Measurements from ENCODE around the gene STT3A. TPM values are rescaled to one million over a fixed set of nuclear protein-coding genes. Genes with fewer than 3 reads are reported as not detected.

Gene STT3A
- total and polyA plus RNA-seq, 5 donors from 2014 or later = 46.8 to 73.3 (median 57.7) TPM

DNA sequence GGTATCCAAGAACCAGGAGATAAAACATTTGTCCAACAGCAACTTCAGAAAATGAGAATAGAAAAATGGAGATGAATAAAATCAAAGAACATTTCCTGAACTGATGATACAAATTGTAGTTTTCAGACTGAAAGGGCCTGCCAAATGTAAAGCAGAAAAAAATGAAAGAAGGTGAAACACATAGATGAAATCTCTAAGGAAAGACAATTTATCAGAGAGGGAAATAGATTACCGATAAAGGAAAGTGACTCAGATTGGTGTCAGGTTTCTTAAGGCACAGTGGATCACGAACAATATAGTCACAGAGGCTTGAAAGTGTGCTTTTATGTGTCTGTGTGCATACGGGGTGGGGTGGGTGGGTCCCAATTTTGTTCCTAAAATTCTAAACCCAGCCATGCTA lies 4.1 kb upstream of the STT3A start:
- no peak for DNase-seq
- H3K27ac Mint-ChIP-seq = peak overlapping the region in 1 of 3 donors; percentile 20

GRCh38 chr11:125591649-125592304 lies 875 bp upstream of the STT3A start:
- Histone ChIP-seq H3K9me3 (ENCODE audit: control insufficient read depth in 2 of 2, low read length in 2 of 2) (no peaks in the 10 kb centered on the region), H3K27ac (ENCODE audit: insufficient read depth, low read length, poor library complexity, severe bottlenecking) (peak overlapping the region; percentile 99), H3K4me3 (ENCODE audit: low read depth, low read length) (peak overlapping the region; percentile 97), H3K27me3 (ENCODE audit: control insufficient read depth, insufficient read depth, low read length) (no peaks in the 10 kb centered on the region), H3K4me1 (ENCODE audit: control insufficient read depth, insufficient read depth, low read length, poor library complexity, severe bottlenecking) (peaks cover 18% of the 10 kb centered on the region), H3K36me3 (ENCODE audit: control insufficient read depth, insufficient read depth, low read length) (peaks cover 3% of the 10 kb centered on the region)
- Mint-ChIP-seq H3K27ac (peak overlapping the region; percentile 95 to 98 (median 98)), H3K4me3 (peak overlapping the region; percentile 89 to 95 (median 91)), H3K9me3 (no peaks in the 10 kb centered on the region), H3K36me3 (peaks cover 4% of the 10 kb centered on the region), H3K27me3 (no peaks in the 10 kb centered on the region), H3K4me1 (peaks cover 4 to 55% (median 34%) of the 10 kb centered on the region in 4 donors)
- DNase-seq (peak in 2 of 3 donors; percentile 18 to 54), ATAC-seq (ENCODE audit: low read depth in 2 of 2) (peak; percentile 3)

More for the DNA sequence above, 4.1 kb upstream of the STT3A start:
- no peak overlapping the region for H3K4me3 ChIP-seq (ENCODE audit: low read depth, low read length)
- H3K36me3 ChIP-seq (ENCODE audit: control insufficient read depth, insufficient read depth, low read length) = peaks cover 8% of the 10 kb centered on the region
- H3K9me3 ChIP-seq (ENCODE audit: control insufficient read depth in 2 of 2, low read length in 2 of 2) = no peaks in the 10 kb centered on the region
- no peak for ATAC-seq (ENCODE audit: low read depth in 2 of 2)
- H3K27ac ChIP-seq (ENCODE audit: insufficient read depth, low read length, poor library complexity, severe bottlenecking) = no peak overlapping the region
- peaks cover 15% of the 10 kb centered on the region for H3K4me1 ChIP-seq (ENCODE audit: control insufficient read depth, insufficient read depth, low read length, poor library complexity, severe bottlenecking)
- Mint-ChIP-seq H3K9me3 (no peaks in the 10 kb centered on the region), H3K27me3 (no peaks in the 10 kb centered on the region), H3K4me1 (peaks cover 0 to 23% (median 10%) of the 10 kb centered on the region in 4 donors), H3K4me3 (peak overlapping the region in 2 of 4 donors; percentile 30 to 69), H3K36me3 (peaks cover 14% of the 10 kb centered on the region)
- H3K27me3 ChIP-seq (ENCODE audit: control insufficient read depth, insufficient read depth, low read length) = no peaks in the 10 kb centered on the region

DNA sequence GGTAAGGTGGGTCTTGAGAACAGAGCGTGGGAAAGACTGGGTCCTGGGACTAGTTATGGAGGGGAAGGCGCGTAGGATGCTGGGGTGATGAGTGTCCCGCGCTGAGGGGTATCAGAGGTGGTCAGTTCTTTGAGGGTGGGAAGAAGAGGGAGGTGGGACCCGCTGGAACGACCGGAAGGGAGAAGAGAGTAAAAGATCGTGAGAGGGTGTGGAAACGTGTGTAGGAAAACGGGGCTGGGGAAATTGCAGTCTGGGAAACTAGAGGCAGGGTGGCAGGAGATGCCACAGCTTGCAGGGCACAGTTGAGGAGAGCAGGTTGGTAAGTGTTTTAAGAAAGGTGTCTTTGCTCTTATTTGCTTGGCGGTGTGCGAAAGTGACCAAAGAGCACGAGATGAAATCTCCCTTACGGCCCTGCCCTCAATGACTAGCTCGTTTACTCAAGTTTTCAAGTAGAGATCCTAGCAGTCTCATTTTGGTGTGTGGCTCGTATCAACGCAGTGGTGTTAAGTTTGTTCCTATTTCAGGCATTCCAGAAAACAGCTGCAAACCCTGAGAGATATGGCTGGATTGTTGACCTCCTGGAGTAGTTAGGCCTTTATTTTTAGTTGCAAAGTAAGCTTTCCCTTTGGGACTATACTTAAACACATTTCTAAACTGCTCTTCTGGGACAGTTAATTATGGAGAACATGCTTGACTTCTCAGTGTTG lies 615 bp downstream of the STT3A start:
- H3K27ac ChIP-seq (ENCODE audit: insufficient read depth, low read length, poor library complexity, severe bottlenecking) = peak overlapping the region; percentile 72
- H3K36me3 ChIP-seq (ENCODE audit: control insufficient read depth, insufficient read depth, low read length) = peaks cover 16% of the 10 kb centered on the region
- H3K9me3 ChIP-seq (ENCODE audit: control insufficient read depth in 2 of 2, low read length in 2 of 2) = no peaks in the 10 kb centered on the region
- Mint-ChIP-seq H3K9me3 (no peaks in the 10 kb centered on the region), H3K4me3 (peak overlapping the region; percentile 89 to 95 (median 91)), H3K4me1 (peaks cover 4 to 55% (median 37%) of the 10 kb centered on the region in 4 donors), H3K36me3 (peaks cover 14% of the 10 kb centered on the region), H3K27me3 (no peaks in the 10 kb centered on the region), H3K27ac (peak overlapping the region; percentile 95 to 98 (median 98))
- H3K27me3 ChIP-seq (ENCODE audit: control insufficient read depth, insufficient read depth, low read length) = no peaks in the 10 kb centered on the region
- peaks cover 18% of the 10 kb centered on the region for H3K4me1 ChIP-seq (ENCODE audit: control insufficient read depth, insufficient read depth, low read length, poor library complexity, severe bottlenecking)
- H3K4me3 ChIP-seq (ENCODE audit: low read depth, low read length) = peak overlapping the region; percentile 97
- DNase-seq (peak in 1 of 3 donors; percentile 25), ATAC-seq (ENCODE audit: low read depth in 2 of 2) (no peak)

- H3K4me3 Mint-ChIP-seq = peak overlapping the region in 2 of 4 donors; percentile 40 to 92
- H3K4me3 ChIP-seq (ENCODE audit: low read depth, low read length) = no peak overlapping the region
- no peaks in the 10 kb centered on the region for H3K27me3 ChIP-seq (ENCODE audit: control insufficient read depth, insufficient read depth, low read length)
- H3K27ac Mint-ChIP-seq = no peak overlapping the region
- H3K9me3 ChIP-seq (ENCODE audit: control insufficient read depth in 2 of 2, low read length in 2 of 2) = no peaks in the 10 kb centered on the region
- peaks cover 27% of the 10 kb centered on the region for H3K36me3 ChIP-seq (ENCODE audit: control insufficient read depth, insufficient read depth, low read length)
- peaks cover 9 to 52% (median 38%) of the 10 kb centered on the region in 4 donors for H3K4me1 Mint-ChIP-seq
- no peaks in the 10 kb centered on the region for H3K9me3 Mint-ChIP-seq
- H3K36me3 Mint-ChIP-seq = peaks cover 19% of the 10 kb centered on the region
- ATAC-seq (ENCODE audit: low read depth in 2 of 2) = no peak
- no peaks in the 10 kb centered on the region for H3K27me3 Mint-ChIP-seq
- H3K4me1 ChIP-seq (ENCODE audit: control insufficient read depth, insufficient read depth, low read length, poor library complexity, severe bottlenecking) = peaks cover 18% of the 10 kb centered on the region
- no peak for DNase-seq
- H3K27ac ChIP-seq (ENCODE audit: insufficient read depth, low read length, poor library complexity, severe bottlenecking) = no peak overlapping the region
Observed at GRCh38 chr11:125594958-125595357, 2.3 kb downstream of the STT3A start.

GRCh38 chr11:125600663-125601062 lies 8.0 kb downstream of the STT3A start:
- Mint-ChIP-seq H3K27ac (no peak overlapping the region), H3K4me1 (peaks cover 9 to 14% (median 13%) of the 10 kb centered on the region in 4 donors), H3K9me3 (no peaks in the 10 kb centered on the region), H3K36me3 (peaks cover 46% of the 10 kb centered on the region), H3K4me3 (no peak overlapping the region), H3K27me3 (no peaks in the 10 kb centered on the region)
- Histone ChIP-seq H3K9me3 (ENCODE audit: control insufficient read depth in 2 of 2, low read length in 2 of 2) (no peaks in the 10 kb centered on the region), H3K36me3 (ENCODE audit: control insufficient read depth, insufficient read depth, low read length) (peaks cover 72% of the 10 kb centered on the region), H3K27me3 (ENCODE audit: control insufficient read depth, insufficient read depth, low read length) (no peaks in the 10 kb centered on the region), H3K27ac (ENCODE audit: insufficient read depth, low read length, poor library complexity, severe bottlenecking) (no peak overlapping the region), H3K4me3 (ENCODE audit: low read depth, low read length) (no peak overlapping the region), H3K4me1 (ENCODE audit: control insufficient read depth, insufficient read depth, low read length, poor library complexity, severe bottlenecking) (no peaks in the 10 kb centered on the region)
- no peak for ATAC-seq (ENCODE audit: low read depth in 2 of 2)
- no peak for DNase-seq

DNA sequence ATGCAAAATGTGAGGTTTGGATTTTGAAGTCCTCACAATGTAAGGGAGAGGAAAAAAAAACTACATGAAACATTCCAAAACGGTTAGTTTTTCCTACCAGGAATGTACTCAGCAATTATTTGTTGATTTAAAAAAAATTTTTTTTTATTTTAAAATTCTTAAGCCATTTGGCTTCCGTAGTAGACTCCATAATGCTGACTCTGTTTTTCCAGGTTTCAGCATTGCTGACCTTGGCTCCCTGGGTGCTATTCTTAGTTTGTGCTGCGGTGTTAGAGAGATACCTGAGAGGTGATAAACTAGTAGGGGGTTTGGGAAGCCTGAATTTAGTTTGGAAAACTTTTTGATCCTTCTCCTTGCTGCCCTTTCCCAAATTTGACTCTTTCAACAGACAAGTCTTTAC lies 10.6 kb downstream of the STT3A start:
- Histone ChIP-seq H3K27ac (ENCODE audit: insufficient read depth, low read length, poor library complexity, severe bottlenecking) (no peak overlapping the region), H3K9me3 (ENCODE audit: control insufficient read depth in 2 of 2, low read length in 2 of 2) (no peaks in the 10 kb centered on the region), H3K27me3 (ENCODE audit: control insufficient read depth, insufficient read depth, low read length) (no peaks in the 10 kb centered on the region), H3K4me3 (ENCODE audit: low read depth, low read length) (no peak overlapping the region), H3K4me1 (ENCODE audit: control insufficient read depth, insufficient read depth, low read length, poor library complexity, severe bottlenecking) (no peaks in the 10 kb centered on the region), H3K36me3 (ENCODE audit: control insufficient read depth, insufficient read depth, low read length) (peaks cover 82% of the 10 kb centered on the region)
- no peaks in the 10 kb centered on the region for H3K27me3 Mint-ChIP-seq
- peaks cover 0 to 9% (median 2%) of the 10 kb centered on the region in 4 donors for H3K4me1 Mint-ChIP-seq
- ATAC-seq (ENCODE audit: low read depth in 2 of 2) (no peak), DNase-seq (no peak)
- H3K27ac Mint-ChIP-seq = no peak overlapping the region
- H3K4me3 Mint-ChIP-seq = no peak overlapping the region
- peaks cover 46% of the 10 kb centered on the region for H3K36me3 Mint-ChIP-seq
- H3K9me3 Mint-ChIP-seq = no peaks in the 10 kb centered on the region

DNA sequence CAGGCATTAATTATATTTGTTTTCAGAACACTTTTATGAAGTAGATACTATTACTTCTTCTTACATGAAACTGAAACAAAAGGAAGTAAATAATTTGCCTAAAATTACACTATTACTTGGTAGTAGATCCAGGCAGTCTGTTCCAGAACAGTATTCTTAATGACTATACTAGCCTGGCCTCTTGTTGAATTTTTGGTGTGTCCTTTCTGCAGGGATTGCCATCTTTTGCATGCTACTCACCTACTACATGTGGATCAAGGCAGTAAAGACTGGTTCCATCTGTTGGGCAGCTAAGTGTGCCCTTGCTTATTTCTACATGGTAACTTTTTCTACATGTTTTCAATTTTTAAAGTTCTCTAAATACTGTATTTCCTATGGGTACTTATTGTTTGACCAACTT lies 12.8 kb downstream of the STT3A start:
- DNase-seq (no peak), ATAC-seq (ENCODE audit: low read depth in 2 of 2) (no peak)
- Histone ChIP-seq H3K36me3 (ENCODE audit: control insufficient read depth, insufficient read depth, low read length) (peaks cover 88% of the 10 kb centered on the region), H3K9me3 (ENCODE audit: control insufficient read depth in 2 of 2, low read length in 2 of 2) (no peaks in the 10 kb centered on the region), H3K27me3 (ENCODE audit: control insufficient read depth, insufficient read depth, low read length) (no peaks in the 10 kb centered on the region), H3K4me1 (ENCODE audit: control insufficient read depth, insufficient read depth, low read length, poor library complexity, severe bottlenecking) (no peaks in the 10 kb centered on the region), H3K4me3 (ENCODE audit: low read depth, low read length) (no peak overlapping the region), H3K27ac (ENCODE audit: insufficient read depth, low read length, poor library complexity, severe bottlenecking) (no peak overlapping the region)
- Mint-ChIP-seq H3K36me3 (peaks cover 52% of the 10 kb centered on the region), H3K4me3 (no peak overlapping the region), H3K9me3 (no peaks in the 10 kb centered on the region), H3K27me3 (no peaks in the 10 kb centered on the region), H3K4me1 (peaks cover 0 to 4% (median 1%) of the 10 kb centered on the region in 4 donors), H3K27ac (no peak overlapping the region)

Data from CD4-positive, CD25-positive, alpha-beta regulatory T cell (primary cell).